Germinal center (tissue), 1 donor: Measurements from ENCODE around the gene HECTD3.
A peak's percentile ranks its signal among the peaks of the same experiment; 100 is the strongest.

ENCODE experiments used
- DNase-seq: peaks from one replicate; pipeline ENCODE4 v3.0.0; 2012; ENCODE audit warnings: mixed read lengths, low spot score

Gene HECTD3

DNA sequence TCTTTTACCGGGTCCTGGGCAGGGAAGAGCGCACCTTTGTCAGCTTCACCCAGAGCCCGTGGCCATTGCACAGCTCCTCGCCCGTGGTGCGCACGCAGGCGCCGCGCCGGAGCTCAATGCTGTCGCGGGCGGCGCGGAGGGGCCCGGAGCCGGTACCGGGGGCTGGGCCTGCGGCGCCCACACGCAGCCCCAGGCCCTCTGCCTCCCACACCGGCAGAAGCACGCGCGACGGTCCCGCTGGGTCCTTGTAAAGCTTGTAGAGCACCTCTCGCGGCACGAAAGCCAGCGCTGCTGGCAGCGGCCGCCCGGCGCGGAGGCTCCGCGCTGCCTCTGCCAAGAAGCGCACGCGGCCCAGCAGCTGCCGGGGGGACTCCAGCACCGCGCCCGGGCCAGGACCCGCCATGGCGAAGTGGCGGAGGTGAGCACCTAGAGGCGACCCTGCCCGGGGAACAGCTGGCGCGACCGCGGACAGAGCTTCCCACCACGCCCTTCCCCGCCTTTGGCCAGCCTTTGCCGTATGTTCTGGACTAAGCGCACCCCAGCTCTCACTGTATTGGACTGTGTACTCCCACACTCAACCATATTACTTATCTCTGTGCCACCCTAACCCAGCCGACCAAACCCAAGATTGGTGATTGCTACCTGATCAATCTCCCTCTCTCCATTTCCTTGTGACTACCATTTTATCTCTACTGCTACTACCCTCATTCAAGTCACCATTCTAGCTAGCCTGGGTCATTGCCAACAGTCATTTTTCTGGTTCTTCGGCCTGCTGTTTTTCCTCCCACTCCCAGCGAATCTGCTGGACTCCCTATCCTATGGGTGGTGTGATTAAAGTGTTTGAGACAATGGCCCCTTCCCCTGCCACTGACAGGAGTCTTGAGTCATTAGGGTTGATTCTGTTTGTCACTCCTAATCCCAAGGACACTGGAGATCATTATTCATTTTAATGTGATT, at the start of gene HECTD3:
Gene HECTD3 (minus strand): TSS at position 470 of the 957 bp plus-strand sequence. CDS start 67 bp downstream, at position 403.
- peak; percentile 76 for DNase-seq

DNA sequence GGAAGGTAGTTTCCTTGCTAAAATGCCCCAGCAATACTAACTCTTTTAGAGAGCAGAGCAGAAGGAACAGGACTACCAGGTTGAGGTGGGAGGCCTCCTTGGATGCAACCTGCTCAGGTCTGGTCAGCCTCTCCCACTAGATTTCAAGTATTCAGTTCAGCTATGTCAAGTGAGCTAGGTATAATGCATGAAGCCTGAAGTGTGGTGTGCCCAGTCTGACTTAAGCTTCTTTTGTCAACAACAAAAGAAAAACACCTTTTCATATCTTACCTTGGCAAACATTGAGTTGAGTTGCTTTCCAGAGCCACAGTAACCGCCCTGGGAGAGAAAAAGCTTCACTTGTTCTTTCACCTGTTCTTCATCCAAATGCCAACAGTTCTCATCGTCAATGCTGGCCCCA, 48.7 kb upstream of the HECTD3 start:
- DNase-seq, result no peak

DNA sequence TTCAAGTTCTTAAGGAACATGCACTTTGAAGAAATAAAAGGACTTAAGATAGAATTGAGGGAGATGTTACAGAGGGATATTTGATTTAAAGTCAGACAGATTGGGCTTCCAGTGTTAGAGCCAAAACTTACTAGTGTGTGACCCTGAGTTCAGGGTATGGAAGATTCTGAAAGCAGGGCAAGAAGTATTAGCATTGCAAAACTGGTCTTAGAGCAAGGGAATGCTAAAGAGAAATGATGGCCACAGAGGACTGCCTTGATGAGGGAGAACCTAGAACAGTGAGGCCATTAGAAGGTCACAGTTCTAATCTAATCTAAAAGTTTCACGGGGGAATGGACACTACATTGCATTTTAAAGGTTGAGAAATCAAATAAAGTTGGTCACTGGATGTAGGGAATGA, 46.4 kb upstream of the HECTD3 start:
- no peak for DNase-seq

DNA sequence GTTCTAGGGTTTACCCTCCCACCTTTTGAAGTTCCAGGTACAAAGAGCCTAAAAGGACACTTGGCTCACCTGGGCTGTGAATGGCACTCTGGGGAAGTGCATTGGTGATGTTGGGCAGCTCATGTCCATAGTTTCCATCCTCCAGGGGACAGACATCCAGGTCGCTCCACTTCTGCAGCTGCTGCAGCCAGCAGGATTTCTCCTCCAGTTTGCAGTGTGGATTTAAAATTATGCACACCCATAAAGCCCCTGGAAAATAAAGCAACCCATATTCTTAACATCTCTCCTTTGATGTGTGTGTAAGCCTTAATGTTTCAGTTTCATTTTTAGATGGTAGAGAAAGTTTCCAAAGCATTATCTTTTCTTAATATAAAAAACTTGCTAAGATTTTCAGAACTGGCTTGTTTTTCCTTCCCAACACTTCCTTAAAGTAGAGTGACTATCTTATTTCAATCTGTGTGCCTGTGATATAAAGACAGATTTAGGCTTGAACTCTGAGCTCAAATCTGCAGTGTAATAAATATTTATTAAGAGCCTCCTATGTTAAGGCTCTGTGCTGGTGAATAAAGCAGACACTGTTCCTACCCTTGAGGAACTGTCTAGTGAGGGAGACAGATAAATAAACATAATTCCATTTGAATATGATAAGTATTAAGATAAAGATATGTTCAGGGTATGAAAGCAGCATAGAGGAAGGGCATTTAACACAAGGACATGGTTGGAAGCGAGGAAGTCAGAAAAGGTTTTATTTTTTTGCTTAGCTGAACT, 40.1 kb upstream of the HECTD3 start:
- no peak for DNase-seq

DNA sequence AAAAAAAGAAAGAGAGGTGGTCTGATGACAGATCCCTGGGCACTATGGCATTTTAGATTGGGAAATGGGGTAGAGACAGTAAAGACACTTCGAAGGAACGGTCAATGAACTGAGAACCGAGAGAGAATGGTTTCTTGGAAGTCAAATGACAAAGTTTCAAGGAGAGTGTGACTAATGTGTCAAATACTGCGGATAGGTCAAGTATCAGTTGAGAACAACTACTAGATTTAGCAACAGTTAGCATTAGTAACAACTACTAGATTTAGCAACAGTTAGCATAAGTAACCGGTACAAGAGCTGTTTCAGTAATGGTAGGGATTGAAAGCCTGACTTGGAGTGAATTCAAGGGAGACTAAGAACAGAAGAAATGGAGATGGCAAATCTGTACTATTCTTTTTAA, 35.9 kb upstream of the HECTD3 start:
- no peak for DNase-seq

GRCh38 chr1:45044916-45045315, 33.8 kb upstream of the HECTD3 start:
- no peak for DNase-seq

- DNase-seq, result no peak
Measured at GRCh38 chr1:45043094-45043493, 32.0 kb upstream of the HECTD3 start.

DNA sequence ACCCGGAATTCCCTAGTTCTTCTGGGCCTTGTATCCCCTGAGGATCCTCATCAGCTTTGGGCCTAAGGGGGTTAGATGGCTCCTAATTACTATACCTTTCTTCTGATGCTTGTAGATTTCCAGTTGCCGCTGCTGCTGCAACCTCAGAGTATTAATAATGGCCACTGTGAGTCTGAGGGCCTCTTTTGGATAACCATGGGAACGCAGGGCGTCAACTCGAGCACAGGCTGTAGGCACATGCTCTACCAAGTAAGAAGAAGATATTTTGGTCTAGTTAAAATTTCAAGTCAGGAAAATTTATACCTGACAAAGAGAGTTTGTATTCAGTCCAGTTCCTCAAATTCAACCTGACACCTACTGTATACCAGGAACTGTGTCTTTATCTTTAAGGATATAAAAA, 29.2 kb upstream of the HECTD3 start:
- DNase-seq, result no peak

GRCh38 chr1:45038661-45039364, 27.7 kb upstream of the HECTD3 start:
- no peak for DNase-seq

DNA sequence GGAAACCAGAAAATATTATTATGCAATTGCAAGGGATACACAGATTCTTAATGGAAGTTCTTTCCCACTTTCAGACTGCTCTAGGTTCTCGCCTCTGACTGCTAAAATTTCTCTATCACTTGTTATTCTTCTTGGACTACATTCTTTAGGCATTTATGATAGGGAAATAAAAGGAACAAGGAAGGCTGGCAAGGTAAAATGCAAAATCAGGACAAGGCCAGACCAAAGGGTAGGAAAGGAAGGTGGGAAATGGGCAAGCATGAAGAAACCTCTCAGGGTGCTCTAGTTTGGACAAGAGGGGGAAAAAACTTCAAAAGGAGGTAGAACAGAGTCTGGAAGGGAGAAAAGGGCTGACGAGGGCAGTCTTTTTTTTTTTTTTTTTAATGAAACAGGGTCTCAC, 27.1 kb upstream of the HECTD3 start:
- DNase-seq, result no peak

GRCh38 chr1:45037456-45037855, 26.3 kb upstream of the HECTD3 start:
- DNase-seq, result no peak

DNA sequence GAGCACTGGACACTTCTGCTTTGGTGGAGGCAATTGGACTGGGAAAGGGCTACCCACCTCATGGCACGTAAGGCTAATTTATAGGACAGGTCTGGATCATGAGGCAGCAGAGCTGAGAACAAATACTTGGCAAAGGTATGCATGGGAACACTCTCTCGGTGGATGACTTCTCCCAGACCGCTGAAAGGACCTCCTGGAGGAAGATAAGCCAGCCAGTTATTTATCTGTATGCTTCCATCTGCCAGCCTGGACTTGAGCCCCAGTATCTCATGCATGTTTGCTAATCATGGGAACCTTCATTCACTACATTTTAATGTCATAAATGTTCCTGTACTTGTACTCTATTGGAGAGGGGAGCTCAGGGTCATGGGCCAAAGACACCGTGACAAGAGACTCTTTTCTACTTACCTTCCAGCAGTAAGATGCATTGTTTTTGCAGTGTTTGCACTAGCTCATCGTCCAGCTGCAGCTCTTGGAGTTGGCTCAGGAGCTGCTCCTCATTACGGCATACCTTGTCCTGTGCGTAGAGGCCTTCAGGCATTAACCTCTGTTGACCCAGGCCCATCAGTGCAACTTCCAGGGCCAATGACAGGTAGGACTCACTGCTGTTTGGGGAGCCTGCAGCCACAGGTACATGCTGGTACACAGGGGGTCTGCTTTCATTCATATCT, 24.6 kb upstream of the HECTD3 start:
- DNase-seq, result no peak

- DNase-seq, result peak; percentile 44
Measured at GRCh38 chr1:45033356-45033755, 22.2 kb upstream of the HECTD3 start.

DNA sequence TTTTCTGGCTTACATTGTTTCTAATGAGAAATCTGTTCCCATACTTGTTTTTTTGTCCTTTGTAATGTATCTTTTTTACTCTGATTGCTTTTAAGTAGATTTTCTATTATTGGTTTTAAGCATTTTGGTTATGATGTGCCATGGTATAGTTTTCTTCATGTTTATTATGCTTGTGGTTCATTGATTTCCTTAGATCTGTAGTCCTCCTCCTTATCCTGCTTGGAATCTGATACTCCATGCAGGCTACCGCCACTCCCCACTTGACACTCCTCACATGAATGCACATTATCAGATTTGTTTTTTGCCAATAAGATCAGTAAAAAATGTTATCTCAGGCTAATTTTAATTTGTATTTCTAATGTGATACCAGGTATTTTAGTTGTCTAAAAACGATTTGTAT, 21.7 kb upstream of the HECTD3 start:
- DNase-seq, result no peak

DNA sequence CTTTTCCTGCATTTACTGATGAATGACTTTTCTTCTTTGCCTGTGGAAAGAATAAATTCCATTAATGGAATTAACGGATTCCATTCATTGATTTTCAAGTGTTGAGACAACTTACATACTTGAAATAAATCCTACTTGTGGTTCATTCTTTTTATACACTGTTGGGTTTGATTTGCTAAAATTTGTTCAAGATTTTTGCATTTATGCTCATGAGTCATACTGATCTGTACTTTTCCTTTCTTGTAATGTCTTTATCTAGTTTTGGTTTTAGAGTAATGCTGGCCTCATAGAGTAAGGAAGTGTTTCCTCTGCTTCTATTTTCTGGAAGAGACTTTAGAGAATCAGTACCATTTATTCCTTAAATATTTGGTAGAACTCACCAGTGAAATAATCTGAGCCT, 15.3 kb upstream of the HECTD3 start:
- DNase-seq, result no peak

DNA sequence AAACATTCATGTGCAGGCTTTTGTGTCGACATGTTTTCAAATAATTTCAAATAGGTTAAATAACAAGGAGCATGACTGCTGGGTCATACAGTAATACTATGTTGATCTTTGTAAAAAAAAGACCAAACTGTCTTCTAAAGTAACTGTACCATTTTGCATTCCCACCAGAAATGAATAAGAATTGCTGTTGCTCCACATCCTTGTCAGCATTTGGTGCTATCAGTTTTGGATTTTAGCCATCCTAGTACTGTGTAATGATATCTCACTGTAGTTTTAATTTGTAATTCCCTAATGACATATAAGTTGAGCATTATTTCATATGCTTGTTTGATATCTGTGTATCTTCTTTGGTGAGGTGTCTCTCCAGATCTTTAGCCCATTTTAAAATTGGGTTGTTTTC, 12.5 kb upstream of the HECTD3 start:
- no peak for DNase-seq

DNA sequence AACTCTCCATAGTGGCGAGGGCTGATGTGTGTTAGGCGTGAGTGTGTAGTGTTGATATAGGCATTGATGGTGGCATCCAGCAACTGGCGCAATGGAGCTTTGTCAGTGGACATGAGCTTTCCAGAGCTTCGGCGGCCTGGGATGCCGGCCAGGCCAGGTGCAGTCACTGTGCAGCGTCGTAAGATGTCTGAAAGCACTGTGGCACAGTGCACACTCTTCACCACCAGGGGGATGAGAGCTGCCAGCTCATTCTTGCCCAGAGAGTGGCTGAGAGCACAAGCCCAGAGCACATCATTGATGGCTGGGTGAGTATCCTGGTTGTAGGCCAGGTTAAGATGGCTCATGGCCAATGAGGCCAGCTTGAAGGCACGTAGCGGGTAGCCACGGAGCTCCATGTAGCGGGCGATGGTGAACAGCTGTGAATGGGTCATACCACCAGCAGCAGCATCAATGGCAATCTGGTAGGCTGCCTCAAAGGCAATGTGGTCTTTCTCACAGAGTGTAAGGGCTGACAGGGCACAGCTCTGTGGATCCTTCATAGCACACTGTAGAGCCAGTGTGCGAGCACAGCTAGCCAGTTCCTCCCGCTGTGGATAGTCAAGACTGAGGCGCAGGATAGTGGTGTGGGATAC, 7.6 kb upstream of the HECTD3 start:
- DNase-seq, result peak; percentile 36

- no peak for DNase-seq
Measured at GRCh38 chr1:45016767-45017166, 5.6 kb upstream of the HECTD3 start.

DNA sequence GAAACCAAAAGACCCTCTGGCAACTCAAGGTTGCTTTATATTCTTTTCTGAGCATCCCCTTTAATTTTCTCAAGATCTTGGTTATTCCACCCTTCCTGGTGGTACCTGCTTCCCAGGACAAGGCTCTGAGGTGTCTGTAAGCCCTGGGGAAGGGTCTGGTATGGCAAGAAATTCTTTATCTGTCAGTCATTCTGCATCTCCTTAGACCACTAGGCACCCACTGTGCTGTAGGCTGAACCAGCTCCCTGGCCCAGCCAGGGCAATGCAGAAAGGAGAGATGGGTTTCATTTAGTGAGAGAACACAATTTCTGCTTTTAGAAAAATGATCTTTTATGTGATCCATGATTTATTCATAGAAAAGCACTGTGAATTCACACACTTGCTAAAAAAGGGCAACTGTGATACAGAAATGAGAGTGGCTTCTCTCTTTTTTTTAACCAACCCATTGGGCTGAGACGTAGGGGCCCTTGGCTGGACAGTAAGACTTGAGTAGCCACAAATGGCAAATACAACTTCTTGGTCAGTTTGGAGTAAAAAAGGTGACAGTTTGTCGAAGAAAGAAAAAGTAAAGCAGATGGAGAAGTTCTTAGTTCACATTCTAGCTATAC, 5.1 kb upstream of the HECTD3 start:
- no peak for DNase-seq

DNA sequence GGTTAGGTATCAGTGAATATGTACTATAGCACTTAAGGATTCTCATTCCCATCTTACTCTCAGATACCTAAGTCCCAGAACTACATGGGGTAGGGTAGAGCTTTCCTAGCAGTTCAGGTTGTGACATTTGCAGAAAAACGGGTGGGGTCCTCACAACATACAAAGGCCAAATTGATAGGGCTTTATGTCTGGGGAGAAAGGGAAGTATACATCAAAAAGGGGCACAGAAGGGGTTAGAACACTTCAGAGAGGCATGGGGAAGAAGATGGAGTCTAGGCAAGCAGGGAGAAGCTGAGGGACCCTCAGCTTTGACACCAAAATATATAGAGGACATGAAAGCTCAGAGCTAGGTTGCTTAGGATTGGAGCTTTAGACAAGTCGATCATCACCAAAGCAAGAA, 4.6 kb upstream of the HECTD3 start:
- DNase-seq, result no peak
